GM23248 (cell line): ENCODE results near the gene CUL3. TPM values are rescaled to one million over a fixed set of nuclear protein-coding genes. Genes with fewer than 3 reads are reported as not detected.

Source experiments
- DNase-seq: peaks from one replicate; pipeline ENCODE4 v3.0.0-alpha.2; 2015
- H2AFZ ChIP-seq: fragments of 200-600 bp; sonication (generic); 2 replicates; pipeline ENCODE4 v1.6.1; 2016; ENCODE audit warnings: antibody characterized with exemption
- H3F3A ChIP-seq: fragments of 200-600 bp; sonication (generic); 2 replicates; pipeline ENCODE4 v1.6.1; 2016; ENCODE audit warnings: mild to moderate bottlenecking, antibody characterized with exemption, mixed run types; ENCODE audit not compliant: insufficient read depth
- H3K27ac ChIP-seq: fragments of 200-600 bp; sonication (generic); 2 replicates; pipeline ENCODE4 v1.5.1; 2016; ENCODE audit warnings: mild to moderate bottlenecking
- H3K27me3 ChIP-seq: fragments of 200-600 bp; sonication (generic); replicated peaks from 2 replicates; pipeline ENCODE4 v1.6.1; 2016; ENCODE audit warnings: mild to moderate bottlenecking; ENCODE audit not compliant: insufficient read depth
- H3K36me3 ChIP-seq: fragments of 200-600 bp; sonication (generic); 2 replicates; pipeline ENCODE4 v1.6.1; 2016; ENCODE audit warnings: low read depth, mild to moderate bottlenecking
- H3K4me1 ChIP-seq: fragments of 200-600 bp; sonication (generic); 2 replicates; pipeline ENCODE4 v1.6.1; 2016; ENCODE audit warnings: mild to moderate bottlenecking; ENCODE audit not compliant: insufficient read depth
- H3K4me2 ChIP-seq: fragments of 200-600 bp; sonication (generic); one replicate; pipeline ENCODE4 v1.6.1; 2016; ENCODE audit warnings: mild to moderate bottlenecking; ENCODE audit not compliant: unreplicated experiment
- H3K4me3 ChIP-seq: fragments of 200-600 bp; sonication (generic); 2 replicates; pipeline ENCODE4 v1.5.1; 2016; ENCODE audit warnings: mild to moderate bottlenecking
- H3K79me2 ChIP-seq: fragments of 200-600 bp; sonication (generic); 2 replicates; pipeline ENCODE4 v1.6.1; 2016; ENCODE audit warnings: mild to moderate bottlenecking; ENCODE audit not compliant: insufficient read depth
- H3K9ac ChIP-seq: fragments of 200-600 bp; sonication (generic); 2 replicates; pipeline ENCODE4 v1.6.1; 2016; ENCODE audit warnings: mild to moderate bottlenecking
- H3K9me2 ChIP-seq: fragments of 200-600 bp; sonication (generic); 2 replicates; pipeline ENCODE4 v1.6.1; 2016; ENCODE audit warnings: mixed run types, mild to moderate bottlenecking, moderate library complexity; ENCODE audit not compliant: insufficient read depth
- H3K9me3 ChIP-seq: fragments of 200-600 bp; sonication (generic); one replicate; pipeline ENCODE4 v1.6.1; 2017; ENCODE audit warnings: low read depth
- H4K20me1 ChIP-seq: fragments of 200-600 bp; sonication (generic); 2 replicates; pipeline ENCODE4 v1.6.0; 2016; ENCODE audit not compliant: insufficient read depth
- EZH2 ChIP-seq: fragments of 200-600 bp; sonication (generic); IDR thresholded peaks from 2 replicates; pipeline ENCODE4 v1.6.1; 2018; ENCODE audit warnings: antibody characterized with exemption, mild to moderate bottlenecking; ENCODE audit not compliant: insufficient read depth, poor library complexity, severe bottlenecking
- EZH2phosphoT487 ChIP-seq: fragments of 200-600 bp; sonication (generic); IDR thresholded peaks from 2 replicates; pipeline ENCODE4 v1.6.1; 2018; ENCODE audit warnings: antibody characterized with exemption, moderate library complexity, mild to moderate bottlenecking, low read depth; ENCODE audit not compliant: insufficient read depth
- WGBS, 2 experiments: methylation state at CpG; one replicate each; pipeline ENCODE4 v1.1.6; 2015 to 2017; ENCODE audit warnings: low lambda C conversion rate in 2 of 2, low coverage in 1 of 2; ENCODE audit errors: missing lambda C conversion rate in 2 of 2; 5-methylcytosine and 5-hydroxymethylcytosine counted together
- in situ Hi-C: fragments of 300-500 bp; cut with MboI; formaldehyde crosslinking; loops from 2 replicates; pipeline ENCODE4 v1.15.0; 2020
- polyA plus RNA-seq: library from polyadenylated mRNA; unstranded; fragments of >200 nt; fragmentation: Nextera tagmentation; extraction: Ambion mirVana; gene quantifications from 2 replicates; pipeline ENCODE4 v1.2.1, GENCODE V29; 2016
- total RNA-seq: library from RNA; depleted of rRNA; stranded (reverse); fragments of >200 nt; shearing (Covaris generic); gene quantifications from 2 replicates; pipeline ENCODE4 v1.2.3, GENCODE V29; 2014

Gene CUL3
- total and polyA plus RNA-seq, 2 experiments from 2014 or later = 24.7 to 47.8 TPM

GRCh38 chr2:224466304-224466895, 118.8 kb downstream of the CUL3 start:
- no peak for TF ChIP-seq EZH2phosphoT487
- TF ChIP-seq EZH2 = no peak
- no peaks in the 10 kb centered on the region for H3K4me1 ChIP-seq
- no peak overlapping the region for H3K9ac ChIP-seq
- H3F3A ChIP-seq = peaks cover 19% of the 10 kb centered on the region; the same call in 1 of the 2 replicates
- no peaks in the 10 kb centered on the region for H4K20me1 ChIP-seq
- H3K27me3 ChIP-seq = no peaks in the 10 kb centered on the region
- no peak overlapping the region for H3K27ac ChIP-seq
- H3K9me3 ChIP-seq = no peaks in the 10 kb centered on the region
- no peak for DNase-seq
- in situ Hi-C loops = no loop called here
- no peaks in the 10 kb centered on the region for H3K36me3 ChIP-seq
- no peak overlapping the region for H3K4me3 ChIP-seq
- H3K9me2 ChIP-seq = no peaks in the 10 kb centered on the region
- no peaks in the 10 kb centered on the region for H3K79me2 ChIP-seq
- H3K4me2 ChIP-seq = no peak overlapping the region
- no peak overlapping the region for H2AFZ ChIP-seq
- WGBS, 2 experiments = 34 to 38% methylated on average over 3 of the region's 3 CpGs

GRCh38 chr2:224461391-224461790, 123.8 kb downstream of the CUL3 start:
- WGBS, 2 experiments = 43 to 53% methylated on average over 1 of the region's 1 CpG

GRCh38 chr2:224457408-224458096, 127.6 kb downstream of the CUL3 start:
- Histone ChIP-seq H3K9me3 (no peaks in the 10 kb centered on the region), H4K20me1 (no peaks in the 10 kb centered on the region), H3K9me2 (no peaks in the 10 kb centered on the region), H3K36me3 (no peaks in the 10 kb centered on the region), H3K4me3 (no peak overlapping the region), H3K27me3 (no peaks in the 10 kb centered on the region), H2AFZ (no peak overlapping the region), H3K9ac (no peak overlapping the region), H3F3A (no peaks in the 10 kb centered on the region), H3K4me2 (no peak overlapping the region), H3K27ac (no peak overlapping the region), H3K4me1 (no peaks in the 10 kb centered on the region), H3K79me2 (no peaks in the 10 kb centered on the region)
- in situ Hi-C loops = no loop called here
- no peak for DNase-seq
- 71% methylated on average over 10 of the region's 10 CpGs for WGBS, 2 experiments
- TF ChIP-seq EZH2phosphoT487 (no peak), EZH2 (no peak)

More at GRCh38 chr2:224461391-224461790, 123.8 kb downstream of the CUL3 start:
- H3F3A ChIP-seq = no peaks in the 10 kb centered on the region
- H4K20me1 ChIP-seq = no peaks in the 10 kb centered on the region
- H2AFZ ChIP-seq = no peak overlapping the region
- no peaks in the 10 kb centered on the region for H3K79me2 ChIP-seq
- no peaks in the 10 kb centered on the region for H3K36me3 ChIP-seq
- no peak overlapping the region for H3K4me3 ChIP-seq
- no peak overlapping the region for H3K27ac ChIP-seq
- H3K9ac ChIP-seq = no peak overlapping the region
- DNase-seq = no peak
- H3K4me1 ChIP-seq = no peaks in the 10 kb centered on the region
- no peaks in the 10 kb centered on the region for H3K9me3 ChIP-seq
- H3K27me3 ChIP-seq = no peaks in the 10 kb centered on the region
- TF ChIP-seq EZH2phosphoT487 = no peak
- no peak for TF ChIP-seq EZH2
- in situ Hi-C loops = no loop called here
- H3K4me2 ChIP-seq = no peak overlapping the region
- H3K9me2 ChIP-seq = no peaks in the 10 kb centered on the region

- Histone ChIP-seq H4K20me1 (no peaks in the 10 kb centered on the region), H3K4me2 (no peak overlapping the region), H3K9ac (no peak overlapping the region), H3K9me2 (no peaks in the 10 kb centered on the region), H3K79me2 (no peaks in the 10 kb centered on the region), H3K4me3 (no peak overlapping the region), H3K27me3 (no peaks in the 10 kb centered on the region), H3F3A (no peaks in the 10 kb centered on the region), H3K36me3 (no peaks in the 10 kb centered on the region), H3K27ac (no peak overlapping the region), H3K9me3 (no peaks in the 10 kb centered on the region), H2AFZ (no peak overlapping the region), H3K4me1 (no peaks in the 10 kb centered on the region)
- no peak for TF ChIP-seq EZH2phosphoT487
- TF ChIP-seq EZH2 = no peak
- 89 to 97% methylated on average over 3 of the region's 3 CpGs for WGBS, 2 experiments
- in situ Hi-C loops = no loop called here
- no peak for DNase-seq
Measured at GRCh38 chr2:224453892-224454291, 131.3 kb downstream of the CUL3 start.
